Posterior vena cava (tissue), 2 donors: ENCODE data around the gene ATP9B. TPM values are rescaled to one million over a fixed set of nuclear protein-coding genes. Genes with fewer than 3 reads are reported as not detected.

Experiments used
- DNase-seq: peaks from one replicate; pipeline ENCODE4 v3.0.0-alpha.2; 2020; ENCODE audit warnings: low spot score
- intact Hi-C, 2 donors: fragments of 100-400 bp; cut with DNase I; formaldehyde crosslinking; loops; one replicate each; pipeline versions ENCODE4 v1.14.1 to v1.14.2; 2022 to 2023
- total RNA-seq, 2 donors: library from RNA; stranded (reverse); fragmentation: NEBNext Ultra II Directional; extraction: Animal tissue kit (Norgen Biotek cat#: 25700); gene quantifications; one replicate each; pipeline ENCODE4 v1.2.1, GENCODE V29; 2021
- donor health status: DM: yes; HTN: yes; CAD: no.
- donor health status: DM: yes; HTN: yes; CAD: no.

Gene ATP9B
- total RNA-seq, 2 donors from 2014 or later = 28.3 to 32.9 TPM

GRCh38 chr18:79336556-79337142 lies 267.5 kb downstream of the ATP9B start:
- no peak for DNase-seq
- intact Hi-C loops = no loop called here

GRCh38 chr18:79337184-79337583 lies 268.0 kb downstream of the ATP9B start:
- no peak for DNase-seq
- intact Hi-C loops = no loop called here

- intact Hi-C loops = no loop called here
- DNase-seq = no peak
These were observed 268.4 kb downstream of the ATP9B start for GRCh38 chr18:79337620-79338019.

- DNase-seq = no peak
- intact Hi-C loops = no loop called here
These were observed 270.1 kb downstream of the ATP9B start for GRCh38 chr18:79339094-79339908.

GRCh38 chr18:79343567-79344207 lies 274.5 kb downstream of the ATP9B start:
- intact Hi-C loops = no loop called here
- no peak for DNase-seq

GRCh38 chr18:79344208-79344581 lies 275.0 kb downstream of the ATP9B start:
- no peak for DNase-seq
- intact Hi-C loops = no loop called here

GRCh38 chr18:79345366-79345765 lies 276.2 kb downstream of the ATP9B start:
- no peak for DNase-seq
- intact Hi-C loops = no loop called here

- DNase-seq = no peak
- intact Hi-C loops = no loop called here
These were observed 276.8 kb downstream of the ATP9B start for GRCh38 chr18:79345981-79346380.

- intact Hi-C loops = no loop called here
- no peak for DNase-seq
These were observed 278.9 kb downstream of the ATP9B start for GRCh38 chr18:79348066-79348465.

- intact Hi-C loops = no loop called here
These were observed 283.2 kb downstream of the ATP9B start for GRCh38 chr18:79352432-79352831.

GRCh38 chr18:79353267-79353666 lies 284.1 kb downstream of the ATP9B start:
- intact Hi-C loops = no loop called here
- DNase-seq = no peak

More at GRCh38 chr18:79352432-79352831, 283.2 kb downstream of the ATP9B start:
- DNase-seq = no peak

GRCh38 chr18:79354350-79354749 lies 285.2 kb downstream of the ATP9B start:
- intact Hi-C loops = no loop called here
- no peak for DNase-seq

- intact Hi-C loops = no loop called here
- no peak for DNase-seq
These were observed 286.5 kb downstream of the ATP9B start for GRCh38 chr18:79355433-79356335.

GRCh38 chr18:79356435-79356834 lies 287.2 kb downstream of the ATP9B start:
- no peak for DNase-seq
- intact Hi-C loops = no loop called here

GRCh38 chr18:79360933-79361332 lies 291.7 kb downstream of the ATP9B start:
- intact Hi-C loops = no loop called here
- DNase-seq = no peak

GRCh38 chr18:79361766-79362522 lies 292.8 kb downstream of the ATP9B start:
- intact Hi-C loops = no loop called here
- DNase-seq = no peak

- intact Hi-C loops = no loop called here
These were observed 296.5 kb downstream of the ATP9B start for GRCh38 chr18:79365701-79366100.

GRCh38 chr18:79366177-79367094 lies 297.2 kb downstream of the ATP9B start:
- DNase-seq = no peak
- intact Hi-C loops = no loop called here

More at GRCh38 chr18:79365701-79366100, 296.5 kb downstream of the ATP9B start:
- DNase-seq = no peak
